Activated naive CD8-positive, alpha-beta T cell (primary cell): ENCODE measurements around the gene PRKAR1B.

Source experiments
- H3K27ac Mint-ChIP-seq: one replicate; pipeline ENCODE4 v1.8.0; 2021; ENCODE audit warnings: mixed read lengths
- H3K27me3 Mint-ChIP-seq: one replicate; pipeline ENCODE4 v1.8.0; 2021; ENCODE audit warnings: mixed read lengths
- H3K36me3 Mint-ChIP-seq: one replicate; pipeline ENCODE4 v1.8.0; 2021; ENCODE audit warnings: mixed read lengths
- H3K4me1 Mint-ChIP-seq: one replicate; pipeline ENCODE4 v1.8.0; 2021; ENCODE audit warnings: low read depth, mixed read lengths
- H3K4me3 Mint-ChIP-seq: one replicate; pipeline ENCODE4 v1.8.0; 2021; ENCODE audit warnings: mild to moderate bottlenecking, mixed read lengths
- H3K9me3 Mint-ChIP-seq: one replicate; pipeline ENCODE4 v1.8.0; 2021; ENCODE audit warnings: low read depth, mixed read lengths

The PRKAR1B gene

GRCh38 chr7:726084-726853, 812 bp downstream of the PRKAR1B start, which contains the start of gene DNAAF5:
Gene DNAAF5, plus strand, starts transcription at chr7:726699. Its CDS starts 22 bp downstream, at chr7:726721.
- Mint-ChIP-seq H3K36me3 (peaks cover 19% of the 10 kb centered on the region), H3K4me3 (peak within 1 kb of the TSS; percentile 87), H3K4me1 (peaks cover 28% of the 10 kb centered on the region), H3K27me3 (no peaks in the 10 kb centered on the region), H3K27ac (peak within 1 kb of the TSS; percentile 92), H3K9me3 (peaks cover 4% of the 10 kb centered on the region)

DNA sequence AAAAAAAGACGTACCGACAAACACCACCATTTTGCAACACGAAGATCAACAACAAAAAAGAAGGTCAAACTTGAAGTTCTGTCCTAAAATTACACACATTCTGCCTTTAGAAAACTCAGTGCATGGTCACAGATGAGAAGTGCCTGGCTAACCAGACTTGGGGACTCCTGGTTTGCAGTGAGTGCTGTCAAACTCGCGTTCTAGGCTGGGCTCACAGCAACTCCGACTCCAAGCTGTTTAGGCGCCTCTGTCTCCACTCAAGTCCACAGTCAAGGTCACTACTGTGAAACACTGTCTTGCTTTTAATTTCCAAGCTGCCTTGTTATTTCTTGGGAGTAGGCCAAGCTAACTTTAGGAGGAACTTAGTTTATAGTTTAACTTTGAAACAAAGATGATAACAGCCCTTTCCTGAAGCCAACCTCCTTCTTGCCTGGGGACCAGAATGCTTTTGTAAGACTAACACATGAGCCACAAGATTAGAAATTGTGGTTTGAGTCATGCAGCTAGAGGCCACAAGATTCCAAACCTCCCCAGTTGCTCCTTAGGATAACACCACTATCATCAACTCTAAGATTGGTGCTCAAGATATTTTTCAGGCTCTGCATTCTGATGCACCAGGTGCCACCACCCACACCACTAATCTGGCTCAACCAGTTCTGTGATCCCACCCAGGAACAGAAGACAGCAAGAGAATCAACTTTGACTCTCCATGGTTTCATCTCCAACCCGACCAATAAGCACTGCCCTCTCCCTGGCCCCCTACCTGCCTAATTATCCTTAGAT, 1.7 kb downstream of the PRKAR1B start:
- H3K4me1 Mint-ChIP-seq: peaks cover 28% of the 10 kb centered on the region
- peaks cover 4% of the 10 kb centered on the region for H3K9me3 Mint-ChIP-seq
- H3K27ac Mint-ChIP-seq: peak overlapping the region; percentile 92
- no peaks in the 10 kb centered on the region for H3K27me3 Mint-ChIP-seq
- H3K36me3 Mint-ChIP-seq: peaks cover 26% of the 10 kb centered on the region
- H3K4me3 Mint-ChIP-seq: peak overlapping the region; percentile 87

GRCh38 chr7:724298-724697, 2.8 kb downstream of the PRKAR1B start:
- peaks cover 31% of the 10 kb centered on the region for H3K36me3 Mint-ChIP-seq
- peaks cover 24% of the 10 kb centered on the region for H3K4me1 Mint-ChIP-seq
- H3K27me3 Mint-ChIP-seq: no peaks in the 10 kb centered on the region
- peak overlapping the region; percentile 8 for H3K27ac Mint-ChIP-seq
- peak overlapping the region; percentile 87 for H3K4me3 Mint-ChIP-seq
- peaks cover 4% of the 10 kb centered on the region for H3K9me3 Mint-ChIP-seq

GRCh38 chr7:723541-723940, 3.5 kb downstream of the PRKAR1B start:
- H3K27me3 Mint-ChIP-seq: no peaks in the 10 kb centered on the region
- H3K4me1 Mint-ChIP-seq: peaks cover 25% of the 10 kb centered on the region
- H3K36me3 Mint-ChIP-seq: peaks cover 32% of the 10 kb centered on the region
- peaks cover 4% of the 10 kb centered on the region for H3K9me3 Mint-ChIP-seq
- no peak overlapping the region for H3K27ac Mint-ChIP-seq
- no peak overlapping the region for H3K4me3 Mint-ChIP-seq

DNA sequence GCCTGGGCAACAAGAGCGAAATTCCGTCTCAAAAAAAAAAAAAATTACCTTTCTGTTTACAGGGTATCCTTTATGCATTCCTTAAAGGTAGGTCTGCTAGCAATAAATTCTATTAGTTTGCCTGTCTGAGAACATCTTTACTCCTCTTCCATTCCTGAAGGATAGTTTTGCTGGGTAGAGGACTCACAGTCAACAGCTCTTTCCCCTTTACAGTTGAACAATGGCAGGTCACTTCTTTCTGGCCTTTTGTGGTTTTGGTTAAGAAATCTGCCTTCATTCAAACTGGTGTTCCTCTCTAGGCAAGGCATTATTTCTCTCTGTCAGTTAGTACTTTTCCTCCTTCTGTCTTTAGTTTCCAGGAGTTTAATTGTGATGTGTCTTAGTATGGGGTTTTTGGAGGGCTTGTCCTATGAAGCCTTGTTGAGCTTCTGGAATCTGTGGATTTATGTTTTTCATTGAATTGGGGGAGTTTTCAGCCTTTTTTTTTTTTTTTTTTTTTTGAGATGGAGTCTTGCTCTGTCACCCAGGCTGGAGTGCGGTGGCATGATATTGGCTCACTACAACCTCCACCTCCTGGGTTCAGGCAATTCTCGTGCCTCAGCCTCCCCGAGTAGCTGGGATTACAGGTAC, 5.3 kb downstream of the PRKAR1B start:
- Mint-ChIP-seq H3K4me3 (peak overlapping the region; percentile 8), H3K36me3 (peaks cover 34% of the 10 kb centered on the region), H3K27ac (no peak overlapping the region), H3K4me1 (peaks cover 21% of the 10 kb centered on the region), H3K27me3 (no peaks in the 10 kb centered on the region), H3K9me3 (peaks cover 4% of the 10 kb centered on the region)

- Mint-ChIP-seq H3K4me3 (no peak overlapping the region), H3K9me3 (peaks cover 1% of the 10 kb centered on the region), H3K27ac (no peak overlapping the region), H3K36me3 (peaks cover 22% of the 10 kb centered on the region), H3K4me1 (peaks cover 24% of the 10 kb centered on the region), H3K27me3 (no peaks in the 10 kb centered on the region)
Measured at GRCh38 chr7:716636-717035, 10.4 kb downstream of the PRKAR1B start.

- Mint-ChIP-seq H3K27ac (no peak overlapping the region), H3K4me1 (peaks cover 27% of the 10 kb centered on the region), H3K36me3 (peaks cover 21% of the 10 kb centered on the region)
Measured at GRCh38 chr7:716222-716621, 10.9 kb downstream of the PRKAR1B start.

DNA sequence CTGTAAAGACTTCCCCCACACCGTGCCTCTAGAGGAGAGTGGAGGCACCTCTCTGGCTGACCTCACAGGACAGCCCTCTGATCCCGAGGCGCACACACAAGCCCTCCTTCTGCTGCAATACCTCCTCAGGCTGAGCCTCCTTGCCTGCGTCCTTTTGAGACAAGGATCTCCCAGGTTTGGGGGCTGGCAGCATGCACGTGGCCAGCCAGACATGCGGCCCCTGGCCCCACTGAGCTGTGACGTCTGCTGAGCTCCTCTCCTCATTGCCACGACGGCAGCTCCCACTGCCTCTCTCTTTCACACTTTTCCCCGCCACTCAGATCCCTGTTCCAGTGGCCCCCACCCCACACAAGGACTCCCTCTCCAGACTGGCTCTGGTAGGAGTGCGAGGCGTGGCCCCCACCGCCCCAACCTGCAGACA, 12.8 kb downstream of the PRKAR1B start:
- Mint-ChIP-seq H3K4me1 (peaks cover 32% of the 10 kb centered on the region), H3K27me3 (no peaks in the 10 kb centered on the region), H3K27ac (peak overlapping the region; percentile 72), H3K4me3 (peak overlapping the region; percentile 87), H3K9me3 (no peaks in the 10 kb centered on the region), H3K36me3 (peaks cover 13% of the 10 kb centered on the region)

More at GRCh38 chr7:716222-716621, 10.9 kb downstream of the PRKAR1B start:
- no peaks in the 10 kb centered on the region for H3K9me3 Mint-ChIP-seq
- no peaks in the 10 kb centered on the region for H3K27me3 Mint-ChIP-seq
- H3K4me3 Mint-ChIP-seq: no peak overlapping the region

GRCh38 chr7:713488-714230, 13.4 kb downstream of the PRKAR1B start:
- H3K4me3 Mint-ChIP-seq: peak overlapping the region; percentile 87

DNA sequence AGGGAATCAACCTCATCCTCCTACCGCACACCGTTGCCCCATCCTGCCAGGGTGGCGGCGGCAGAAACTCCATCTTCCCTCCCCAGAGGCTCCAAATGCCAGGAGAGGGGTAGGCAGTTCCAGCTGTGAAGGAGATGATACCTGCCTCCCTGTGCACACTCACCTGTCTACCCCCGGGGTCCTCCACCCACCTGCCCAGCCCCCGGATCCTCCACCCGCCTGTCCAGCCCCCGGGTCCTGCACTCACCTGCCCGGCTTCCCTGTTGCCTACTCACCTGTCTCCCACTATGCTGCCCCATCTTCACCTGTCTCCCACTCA, 14.0 kb downstream of the PRKAR1B start:
- peaks cover 10% of the 10 kb centered on the region for H3K36me3 Mint-ChIP-seq
- no peaks in the 10 kb centered on the region for H3K9me3 Mint-ChIP-seq
- H3K4me3 Mint-ChIP-seq: peak overlapping the region; percentile 87

More at GRCh38 chr7:713488-714230, 13.4 kb downstream of the PRKAR1B start:
- Mint-ChIP-seq H3K36me3 (peaks cover 13% of the 10 kb centered on the region), H3K9me3 (no peaks in the 10 kb centered on the region), H3K4me1 (peaks cover 32% of the 10 kb centered on the region), H3K27me3 (no peaks in the 10 kb centered on the region), H3K27ac (peak overlapping the region; percentile 75)

DNA sequence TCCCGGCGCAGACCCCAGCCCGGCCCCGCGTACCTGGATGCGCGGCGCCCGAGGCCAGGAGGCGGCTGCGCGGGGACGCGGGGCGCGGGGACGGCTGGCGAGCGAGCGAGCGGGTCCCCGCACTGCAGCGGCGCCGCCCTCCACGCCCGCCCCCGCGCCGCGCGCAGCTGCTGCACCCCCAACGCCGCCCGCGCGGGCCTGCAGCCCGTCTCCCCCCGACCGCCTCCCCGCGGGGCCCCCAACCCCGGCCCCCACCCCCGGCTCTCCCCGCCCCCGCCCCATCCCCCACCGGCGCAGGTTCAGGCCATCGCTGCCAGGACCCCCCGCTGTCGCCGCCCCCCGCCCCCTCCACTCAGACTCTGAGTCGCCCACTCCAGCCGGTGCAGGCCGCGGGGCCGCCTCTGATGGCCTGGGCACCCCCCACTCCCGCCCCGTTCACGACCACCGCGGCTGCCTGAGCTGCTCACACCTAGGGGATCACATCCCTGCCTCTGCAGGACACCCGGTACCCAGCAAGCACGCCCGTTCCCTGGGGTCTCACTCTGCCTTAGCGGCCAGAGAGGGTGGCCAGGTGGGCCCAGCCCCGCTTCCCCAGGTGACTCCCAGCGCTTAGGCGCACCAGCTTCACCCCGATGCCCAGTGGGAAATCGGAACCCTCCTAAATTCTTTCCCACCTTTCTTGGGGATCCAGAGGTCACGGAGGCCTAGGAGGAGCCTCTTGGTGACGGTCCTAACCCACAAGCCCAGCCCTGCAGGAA, 14.5 kb downstream of the PRKAR1B start:
- Mint-ChIP-seq H3K36me3 (peaks cover 10% of the 10 kb centered on the region), H3K27me3 (no peaks in the 10 kb centered on the region), H3K27ac (no peak overlapping the region), H3K9me3 (no peaks in the 10 kb centered on the region), H3K4me3 (peak overlapping the region; percentile 42), H3K4me1 (peaks cover 31% of the 10 kb centered on the region)

More for the DNA sequence above, 14.0 kb downstream of the PRKAR1B start:
- peak overlapping the region; percentile 75 for H3K27ac Mint-ChIP-seq
- H3K4me1 Mint-ChIP-seq: peaks cover 31% of the 10 kb centered on the region
- H3K27me3 Mint-ChIP-seq: no peaks in the 10 kb centered on the region

GRCh38 chr7:711922-712380, 15.1 kb downstream of the PRKAR1B start:
- H3K9me3 Mint-ChIP-seq: no peaks in the 10 kb centered on the region
- no peak overlapping the region for H3K27ac Mint-ChIP-seq
- H3K4me3 Mint-ChIP-seq: no peak overlapping the region
- H3K4me1 Mint-ChIP-seq: peaks cover 34% of the 10 kb centered on the region
- no peaks in the 10 kb centered on the region for H3K27me3 Mint-ChIP-seq
- peaks cover 10% of the 10 kb centered on the region for H3K36me3 Mint-ChIP-seq

GRCh38 chr7:711093-711921, 15.8 kb downstream of the PRKAR1B start:
- Mint-ChIP-seq H3K9me3 (no peaks in the 10 kb centered on the region), H3K27me3 (no peaks in the 10 kb centered on the region), H3K4me3 (peak overlapping the region; percentile 59), H3K36me3 (peaks cover 10% of the 10 kb centered on the region), H3K4me1 (peaks cover 30% of the 10 kb centered on the region), H3K27ac (no peak overlapping the region)
